ENCODE measurements around the gene GLB1L2.

The GLB1L2 gene

DNA sequence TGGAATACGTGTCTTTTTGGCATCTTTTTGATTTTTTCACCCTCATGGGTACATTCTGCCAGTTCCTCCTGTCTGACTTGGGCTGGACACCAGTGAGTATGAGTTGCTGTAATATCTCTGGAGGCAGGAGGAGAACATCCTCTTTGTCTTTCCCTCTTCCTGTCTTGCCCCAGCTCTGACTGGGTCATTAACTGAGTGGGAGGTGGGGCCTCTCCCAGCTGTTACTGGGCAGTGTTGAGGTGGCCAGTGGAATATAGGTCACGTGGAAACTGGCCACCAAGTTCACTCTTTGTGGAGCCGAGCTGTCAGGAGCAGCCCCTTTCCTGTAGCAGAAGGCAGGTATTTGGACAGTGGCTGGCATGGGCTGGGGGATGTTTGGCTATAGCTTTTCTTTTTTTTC lies 2.2 kb downstream of the GLB1L2 start:
- no peak for ATAC-seq

DNA sequence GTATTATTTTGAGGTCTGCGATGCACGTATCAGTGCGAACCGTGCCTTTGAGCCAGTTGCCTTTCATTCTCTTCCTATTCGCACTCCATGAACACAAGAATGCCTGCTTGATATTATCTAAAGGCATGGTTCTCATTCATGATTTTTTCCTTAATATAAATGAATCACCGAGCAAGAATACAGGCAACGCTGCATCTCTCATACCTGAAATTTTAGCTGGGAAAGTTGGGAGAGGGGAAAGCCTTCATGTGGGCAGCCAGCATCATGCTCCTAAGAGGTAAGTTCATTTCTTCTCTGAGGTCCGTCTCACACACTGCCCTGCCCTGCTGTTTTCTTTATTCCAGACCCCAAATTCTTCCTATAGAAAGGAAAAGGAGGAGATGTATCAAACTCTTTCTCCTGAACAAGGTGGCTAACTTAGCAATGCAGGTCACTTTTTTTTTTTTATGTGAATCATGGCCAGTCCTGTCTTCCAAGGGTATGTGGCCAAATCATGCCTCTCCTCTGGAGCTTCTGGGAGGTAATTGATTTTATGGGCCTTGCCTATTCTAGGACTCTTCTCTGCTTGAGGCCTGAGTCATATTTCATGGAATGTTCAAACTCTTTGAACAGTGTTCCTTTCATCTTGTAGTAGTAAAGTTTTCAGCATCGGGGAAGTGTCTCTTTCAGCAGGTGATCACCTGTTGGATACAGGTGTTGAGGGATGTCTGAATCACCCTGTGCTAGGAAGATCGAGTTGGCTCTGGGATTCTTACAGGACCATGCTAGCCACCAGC lies 3.2 kb downstream of the GLB1L2 start:
- ATAC-seq = no peak
- TF ChIP-seq ZC3H10 (CRISPR knock-in tag; IDR thresholded peaks at IDR 0.05) (no peak), ZFP3 (CRISPR knock-in tag; IDR thresholded peaks at IDR 0.05) (no peak), TCF4 (CRISPR knock-in tag; IDR thresholded peaks at IDR 0.05; ENCODE audit: borderline replicate concordance) (no peak), ESRRG (CRISPR knock-in tag; IDR thresholded peaks at IDR 0.05) (no peak), SNAI2 (CRISPR knock-in tag; IDR thresholded peaks at IDR 0.05) (no peak), ARNTL (CRISPR knock-in tag; IDR thresholded peaks at IDR 0.05; ENCODE audit: borderline replicate concordance, low read depth) (no peak), TOX (CRISPR knock-in tag; IDR thresholded peaks at IDR 0.05; ENCODE audit: borderline replicate concordance) (no peak), BACH2 (CRISPR knock-in tag; IDR thresholded peaks at IDR 0.05; ENCODE audit: borderline replicate concordance) (no peak), ISL1 (CRISPR knock-in tag; IDR thresholded peaks at IDR 0.05) (no peak), PPARA (CRISPR knock-in tag; IDR thresholded peaks at IDR 0.05; ENCODE audit: borderline replicate concordance) (no peak), ZFP30 (CRISPR knock-in tag; IDR thresholded peaks at IDR 0.05) (no peak)
- TF ChIP-seq, protein P1, sequence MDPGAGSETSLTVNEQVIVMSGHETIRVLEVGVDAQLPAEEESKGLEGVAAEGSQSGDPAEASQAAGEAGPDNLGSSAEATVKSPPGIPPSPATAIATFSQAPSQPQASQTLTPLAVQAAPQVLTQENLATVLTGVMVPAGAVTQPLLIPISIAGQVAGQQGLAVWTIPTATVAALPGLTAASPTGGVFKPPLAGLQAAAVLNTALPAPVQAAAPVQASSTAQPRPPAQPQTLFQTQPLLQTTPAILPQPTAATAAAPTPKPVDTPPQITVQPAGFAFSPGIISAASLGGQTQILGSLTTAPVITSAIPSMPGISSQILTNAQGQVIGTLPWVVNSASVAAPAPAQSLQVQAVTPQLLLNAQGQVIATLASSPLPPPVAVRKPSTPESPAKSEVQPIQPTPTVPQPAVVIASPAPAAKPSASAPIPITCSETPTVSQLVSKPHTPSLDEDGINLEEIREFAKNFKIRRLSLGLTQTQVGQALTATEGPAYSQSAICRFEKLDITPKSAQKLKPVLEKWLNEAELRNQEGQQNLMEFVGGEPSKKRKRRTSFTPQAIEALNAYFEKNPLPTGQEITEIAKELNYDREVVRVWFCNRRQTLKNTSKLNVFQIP (CRISPR knock-in tag; IDR thresholded peaks at IDR 0.05; ENCODE audit: borderline replicate concordance, low read depth) = no peak
- TF ChIP-seq, protein P2, sequence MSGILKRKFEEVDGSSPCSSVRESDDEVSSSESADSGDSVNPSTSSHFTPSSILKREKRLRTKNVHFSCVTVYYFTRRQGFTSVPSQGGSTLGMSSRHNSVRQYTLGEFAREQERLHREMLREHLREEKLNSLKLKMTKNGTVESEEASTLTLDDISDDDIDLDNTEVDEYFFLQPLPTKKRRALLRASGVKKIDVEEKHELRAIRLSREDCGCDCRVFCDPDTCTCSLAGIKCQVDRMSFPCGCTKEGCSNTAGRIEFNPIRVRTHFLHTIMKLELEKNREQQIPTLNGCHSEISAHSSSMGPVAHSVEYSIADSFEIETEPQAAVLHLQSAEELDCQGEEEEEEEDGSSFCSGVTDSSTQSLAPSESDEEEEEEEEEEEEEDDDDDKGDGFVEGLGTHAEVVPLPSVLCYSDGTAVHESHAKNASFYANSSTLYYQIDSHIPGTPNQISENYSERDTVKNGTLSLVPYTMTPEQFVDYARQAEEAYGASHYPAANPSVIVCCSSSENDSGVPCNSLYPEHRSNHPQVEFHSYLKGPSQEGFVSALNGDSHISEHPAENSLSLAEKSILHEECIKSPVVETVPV (CRISPR knock-in tag; IDR thresholded peaks at IDR 0.05) = no peak
- TF ChIP-seq, protein P3, sequence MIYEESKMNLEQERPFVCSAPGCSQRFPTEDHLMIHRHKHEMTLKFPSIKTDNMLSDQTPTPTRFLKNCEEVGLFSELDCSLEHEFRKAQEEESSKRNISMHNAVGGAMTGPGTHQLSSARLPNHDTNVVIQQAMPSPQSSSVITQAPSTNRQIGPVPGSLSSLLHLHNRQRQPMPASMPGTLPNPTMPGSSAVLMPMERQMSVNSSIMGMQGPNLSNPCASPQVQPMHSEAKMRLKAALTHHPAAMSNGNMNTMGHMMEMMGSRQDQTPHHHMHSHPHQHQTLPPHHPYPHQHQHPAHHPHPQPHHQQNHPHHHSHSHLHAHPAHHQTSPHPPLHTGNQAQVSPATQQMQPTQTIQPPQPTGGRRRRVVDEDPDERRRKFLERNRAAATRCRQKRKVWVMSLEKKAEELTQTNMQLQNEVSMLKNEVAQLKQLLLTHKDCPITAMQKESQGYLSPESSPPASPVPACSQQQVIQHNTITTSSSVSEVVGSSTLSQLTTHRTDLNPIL (CRISPR knock-in tag; IDR thresholded peaks at IDR 0.05; ENCODE audit: low read depth) = no peak
- TF ChIP-seq, protein P4, sequence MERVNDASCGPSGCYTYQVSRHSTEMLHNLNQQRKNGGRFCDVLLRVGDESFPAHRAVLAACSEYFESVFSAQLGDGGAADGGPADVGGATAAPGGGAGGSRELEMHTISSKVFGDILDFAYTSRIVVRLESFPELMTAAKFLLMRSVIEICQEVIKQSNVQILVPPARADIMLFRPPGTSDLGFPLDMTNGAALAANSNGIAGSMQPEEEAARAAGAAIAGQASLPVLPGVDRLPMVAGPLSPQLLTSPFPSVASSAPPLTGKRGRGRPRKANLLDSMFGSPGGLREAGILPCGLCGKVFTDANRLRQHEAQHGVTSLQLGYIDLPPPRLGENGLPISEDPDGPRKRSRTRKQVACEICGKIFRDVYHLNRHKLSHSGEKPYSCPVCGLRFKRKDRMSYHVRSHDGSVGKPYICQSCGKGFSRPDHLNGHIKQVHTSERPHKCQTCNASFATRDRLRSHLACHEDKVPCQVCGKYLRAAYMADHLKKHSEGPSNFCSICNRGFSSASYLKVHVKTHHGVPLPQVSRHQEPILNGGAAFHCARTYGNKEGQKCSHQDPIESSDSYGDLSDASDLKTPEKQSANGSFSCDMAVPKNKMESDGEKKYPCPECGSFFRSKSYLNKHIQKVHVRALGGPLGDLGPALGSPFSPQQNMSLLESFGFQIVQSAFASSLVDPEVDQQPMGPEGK (CRISPR knock-in tag; IDR thresholded peaks at IDR 0.05; ENCODE audit: borderline replicate concordance) = no peak

More for the DNA sequence above, 2.2 kb downstream of the GLB1L2 start:
- no peak for TF ChIP-seq RARB (CRISPR knock-in tag; IDR thresholded peaks at IDR 0.05)

DNA sequence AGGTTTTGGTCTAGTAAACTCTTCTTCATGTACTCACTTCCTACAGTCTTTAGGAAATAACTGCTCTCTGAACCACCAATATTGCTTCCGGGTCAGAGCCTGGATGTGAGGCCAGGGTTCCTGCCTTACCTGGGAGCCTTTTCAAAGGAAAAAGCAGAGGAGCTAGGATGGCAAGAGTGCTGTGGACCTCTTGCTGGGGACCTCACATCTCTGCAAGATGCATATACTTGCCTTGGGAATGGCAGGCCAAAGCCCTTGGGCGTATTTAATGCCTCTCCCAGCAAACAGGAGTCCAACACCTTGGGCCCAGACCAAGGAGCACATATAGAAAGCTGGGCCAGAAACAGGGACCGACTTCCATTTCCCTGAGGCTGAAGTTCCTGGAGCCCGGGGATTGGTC lies 5.3 kb downstream of the GLB1L2 start:
- no peak for ATAC-seq
- TF ChIP-seq CSDC2 (CRISPR knock-in tag; IDR thresholded peaks at IDR 0.05) (no peak), ZFP3 (CRISPR knock-in tag; IDR thresholded peaks at IDR 0.05) (no peak), OSR1 (CRISPR knock-in tag; IDR thresholded peaks at IDR 0.05) (no peak), ZNF8 (CRISPR knock-in tag; IDR thresholded peaks at IDR 0.05) (no peak), ZNF70 (CRISPR knock-in tag; IDR thresholded peaks at IDR 0.05) (no peak), BACH2 (CRISPR knock-in tag; IDR thresholded peaks at IDR 0.05; ENCODE audit: borderline replicate concordance) (no peak), SNAI2 (CRISPR knock-in tag; IDR thresholded peaks at IDR 0.05) (no peak), TOX (CRISPR knock-in tag; IDR thresholded peaks at IDR 0.05; ENCODE audit: borderline replicate concordance) (no peak), RARB (CRISPR knock-in tag; IDR thresholded peaks at IDR 0.05) (no peak), ARNTL (CRISPR knock-in tag; IDR thresholded peaks at IDR 0.05; ENCODE audit: borderline replicate concordance, low read depth) (no peak), PPARA (CRISPR knock-in tag; IDR thresholded peaks at IDR 0.05; ENCODE audit: borderline replicate concordance) (no peak)
- TF ChIP-seq, protein P1 (CRISPR knock-in tag; IDR thresholded peaks at IDR 0.05; ENCODE audit: borderline replicate concordance, low read depth) = no peak
- TF ChIP-seq, protein P4 (CRISPR knock-in tag; IDR thresholded peaks at IDR 0.05; ENCODE audit: borderline replicate concordance) = no peak
- TF ChIP-seq, protein P5, sequence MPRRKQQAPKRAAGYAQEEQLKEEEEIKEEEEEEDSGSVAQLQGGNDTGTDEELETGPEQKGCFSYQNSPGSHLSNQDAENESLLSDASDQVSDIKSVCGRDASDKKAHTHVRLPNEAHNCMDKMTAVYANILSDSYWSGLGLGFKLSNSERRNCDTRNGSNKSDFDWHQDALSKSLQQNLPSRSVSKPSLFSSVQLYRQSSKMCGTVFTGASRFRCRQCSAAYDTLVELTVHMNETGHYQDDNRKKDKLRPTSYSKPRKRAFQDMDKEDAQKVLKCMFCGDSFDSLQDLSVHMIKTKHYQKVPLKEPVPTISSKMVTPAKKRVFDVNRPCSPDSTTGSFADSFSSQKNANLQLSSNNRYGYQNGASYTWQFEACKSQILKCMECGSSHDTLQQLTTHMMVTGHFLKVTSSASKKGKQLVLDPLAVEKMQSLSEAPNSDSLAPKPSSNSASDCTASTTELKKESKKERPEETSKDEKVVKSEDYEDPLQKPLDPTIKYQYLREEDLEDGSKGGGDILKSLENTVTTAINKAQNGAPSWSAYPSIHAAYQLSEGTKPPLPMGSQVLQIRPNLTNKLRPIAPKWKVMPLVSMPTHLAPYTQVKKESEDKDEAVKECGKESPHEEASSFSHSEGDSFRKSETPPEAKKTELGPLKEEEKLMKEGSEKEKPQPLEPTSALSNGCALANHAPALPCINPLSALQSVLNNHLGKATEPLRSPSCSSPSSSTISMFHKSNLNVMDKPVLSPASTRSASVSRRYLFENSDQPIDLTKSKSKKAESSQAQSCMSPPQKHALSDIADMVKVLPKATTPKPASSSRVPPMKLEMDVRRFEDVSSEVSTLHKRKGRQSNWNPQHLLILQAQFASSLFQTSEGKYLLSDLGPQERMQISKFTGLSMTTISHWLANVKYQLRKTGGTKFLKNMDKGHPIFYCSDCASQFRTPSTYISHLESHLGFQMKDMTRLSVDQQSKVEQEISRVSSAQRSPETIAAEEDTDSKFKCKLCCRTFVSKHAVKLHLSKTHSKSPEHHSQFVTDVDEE (CRISPR knock-in tag; IDR thresholded peaks at IDR 0.05) = no peak

Data from SK-N-SH treated with all-trans-retinoic acid at 6 μM for 48 hours (cell line).